GM20000 (cell line): ENCODE measurements around the gene PTPN23.
"Not testable (repeated sequence)": the region's sequence is repeated elsewhere in the genome, so short reads cannot be mapped to it uniquely, and the experiment has no call there.

Experiments
- DNase-seq: peaks from one replicate; pipeline ENCODE4 v3.0.0; 2012; ENCODE audit warnings: low spot score
- CTCF ChIP-seq: IDR thresholded peaks from 2 replicates; pipeline ENCODE4 v1.5.1; 2012; ENCODE audit warnings: mild to moderate bottlenecking, control low read depth; ENCODE audit errors: extremely low read depth, missing control alignments

Gene PTPN23

DNA sequence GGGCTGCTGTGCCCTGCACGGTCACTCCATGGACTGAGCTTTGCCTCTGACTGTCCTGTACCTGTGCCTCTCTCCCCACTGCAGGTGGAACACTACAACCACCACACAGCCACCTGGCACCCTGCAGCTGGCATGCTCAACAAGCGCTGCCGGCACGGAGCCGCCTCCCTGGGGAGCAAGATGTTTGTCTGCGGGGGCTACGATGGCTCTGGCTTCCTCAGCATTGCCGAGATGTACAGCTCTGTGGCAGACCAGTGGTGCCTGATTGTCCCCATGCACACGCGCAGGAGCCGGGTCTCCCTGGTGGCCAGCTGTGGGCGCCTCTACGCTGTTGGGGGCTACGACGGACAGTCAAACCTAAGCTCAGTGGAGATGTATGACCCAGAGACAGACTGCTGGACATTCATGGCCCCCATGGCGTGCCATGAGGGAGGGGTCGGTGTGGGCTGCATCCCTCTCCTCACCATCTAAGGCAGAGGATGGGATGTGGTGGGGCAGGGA lies 37.3 kb upstream of the PTPN23 start:
- TF ChIP-seq CTCF: no peak
- no peak for DNase-seq

DNA sequence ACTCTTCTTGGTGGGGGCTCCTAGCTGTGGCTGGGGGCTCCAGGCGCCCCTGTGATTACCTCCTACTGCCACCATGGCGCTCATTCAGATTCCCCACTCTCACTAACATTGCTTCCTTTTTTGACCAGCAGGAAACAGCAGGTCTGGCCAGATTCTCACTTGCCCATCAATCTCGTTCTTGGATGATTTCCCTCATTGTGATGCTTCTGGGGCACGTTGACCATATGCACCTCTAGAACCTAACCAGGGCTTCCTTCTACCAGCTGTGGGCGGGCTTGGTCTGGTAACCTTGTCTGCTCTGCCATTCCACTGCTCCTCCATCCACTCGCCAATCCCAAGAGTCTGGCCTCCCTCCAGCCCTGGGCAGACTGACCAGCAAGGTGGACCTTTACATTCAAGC lies 35.9 kb upstream of the PTPN23 start:
- TF ChIP-seq CTCF: no peak
- no peak for DNase-seq

GRCh38 chr3:47347217-47347801 lies 33.5 kb upstream of the PTPN23 start:
- peak; percentile 82 for DNase-seq
- TF ChIP-seq CTCF: no peak

- no peak for TF ChIP-seq CTCF
- DNase-seq: no peak
Measured at GRCh38 chr3:47348411-47349154, 32.2 kb upstream of the PTPN23 start.

DNA sequence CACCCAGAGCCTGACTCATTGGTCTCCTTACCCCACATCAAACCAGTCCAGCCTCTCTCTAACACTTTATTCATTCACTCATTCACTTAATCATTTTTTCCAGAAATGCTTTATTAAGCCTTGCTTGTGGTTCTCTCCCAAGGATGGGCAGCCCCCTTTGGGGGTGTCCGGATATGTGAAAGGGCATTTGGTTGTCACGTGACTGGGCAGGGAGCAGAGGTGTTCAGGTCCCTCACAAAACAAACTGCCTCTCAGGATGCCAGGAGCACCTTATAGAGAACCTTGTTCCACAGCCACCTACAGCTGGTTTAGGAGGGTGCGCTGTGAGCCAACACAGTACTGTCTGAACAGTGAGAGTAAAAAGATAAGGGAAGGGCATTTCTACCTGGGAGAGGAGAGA lies 25.8 kb upstream of the PTPN23 start:
- DNase-seq: no peak
- TF ChIP-seq CTCF: no peak

GRCh38 chr3:47356201-47356600 lies 24.6 kb upstream of the PTPN23 start:
- no peak for TF ChIP-seq CTCF
- no peak for DNase-seq

DNA sequence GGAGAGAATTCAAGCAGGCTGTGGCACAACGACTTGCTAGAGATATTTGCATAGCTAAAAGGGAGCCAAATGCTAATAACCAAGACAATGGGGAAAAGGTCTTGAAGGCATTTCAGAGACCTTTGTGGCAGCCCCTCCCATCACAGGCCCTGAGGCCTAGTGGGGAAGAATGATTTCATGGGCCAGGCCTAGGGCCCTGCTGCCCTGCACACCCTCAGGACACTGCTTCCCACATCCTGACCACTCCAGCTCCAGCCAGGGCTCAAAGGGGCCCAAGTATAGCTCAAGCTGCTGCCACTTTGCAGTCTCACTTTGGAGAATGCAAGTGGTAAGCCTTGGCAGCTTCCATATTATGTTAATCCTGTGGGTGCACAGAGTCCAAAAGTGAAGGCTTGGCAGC lies 21.5 kb upstream of the PTPN23 start:
- no peak for TF ChIP-seq CTCF
- no peak for DNase-seq

DNA sequence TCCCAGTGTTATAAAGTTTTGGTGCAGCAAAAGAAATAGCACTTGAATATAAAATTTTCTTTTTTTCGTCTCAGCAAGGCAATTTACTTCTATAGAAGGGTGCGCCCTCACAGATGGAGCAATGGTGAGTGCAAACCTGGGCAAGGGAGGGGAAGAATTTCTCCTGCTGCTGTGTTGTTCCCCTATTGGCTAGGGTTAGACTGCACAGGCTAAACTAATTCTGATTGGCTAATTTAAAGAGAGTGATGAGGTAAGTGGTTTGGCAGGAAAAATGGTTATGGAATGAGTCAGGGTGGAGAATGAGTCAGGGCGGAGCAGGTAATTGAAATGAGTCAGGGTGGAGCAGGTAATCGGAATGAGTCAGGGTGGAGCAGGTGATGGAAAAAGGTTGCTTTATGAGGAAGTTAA lies 20.7 kb upstream of the PTPN23 start:
- DNase-seq: not testable (repeated sequence)
